DMS 273 (cell line): ENCODE results near the gene C1QA.
A peak's percentile ranks its signal among the peaks of the same experiment; 100 is the strongest.
"Not testable (repeated sequence)": the region's sequence is repeated elsewhere in the genome, so short reads cannot be mapped to it uniquely, and the experiment has no call there.

Experiments
- DNase-seq: peaks from one replicate; lab custom pipeline; 2025; ENCODE audit not compliant: unreplicated experiment; lab: John Stamatoyannopoulos, UW

The C1QA gene

GRCh38 chr1:22671999-22672398 is 35.6 kb downstream of the C1QA start:
- no peak for DNase-seq

- peak; percentile 76 for DNase-seq
These were observed 37.3 kb downstream of the C1QA start for GRCh38 chr1:22673486-22674409.

GRCh38 chr1:22674410-22674749 is 38.0 kb downstream of the C1QA start:
- no peak for DNase-seq

GRCh38 chr1:22676151-22676550 is 39.7 kb downstream of the C1QA start:
- DNase-seq: not testable (repeated sequence)

- DNase-seq: peak; percentile 51
These were observed 40.6 kb downstream of the C1QA start for GRCh38 chr1:22676916-22677583.

GRCh38 chr1:22677931-22678896 is 41.8 kb downstream of the C1QA start:
- DNase-seq: no peak

GRCh38 chr1:22680726-22681125 is 44.3 kb downstream of the C1QA start:
- DNase-seq: no peak

GRCh38 chr1:22681556-22682276 is 45.3 kb downstream of the C1QA start:
- no peak for DNase-seq

GRCh38 chr1:22683547-22683946 is 47.1 kb downstream of the C1QA start:
- no peak for DNase-seq

GRCh38 chr1:22685591-22686059 is 49.2 kb downstream of the C1QA start:
- DNase-seq: no peak

- no peak for DNase-seq
These were observed 50.8 kb downstream of the C1QA start for GRCh38 chr1:22687191-22687590.

- DNase-seq: no peak
These were observed 52.0 kb downstream of the C1QA start for GRCh38 chr1:22688466-22688865.
